H9 (cell line): ENCODE measurements around the gene PDZRN4. TPM values are rescaled to one million over a fixed set of nuclear protein-coding genes. Genes with fewer than 3 reads are reported as not detected.

Experiments used
- DNase-seq: peaks from one replicate; pipeline ENCODE4 v3.0.0-alpha.2; 2017
- H2AFZ ChIP-seq: one replicate; pipeline ENCODE4 v1.6.1; 2013; ENCODE audit warnings: mild to moderate bottlenecking, low read length, control low read depth, moderate library complexity
- H2AK5ac ChIP-seq: 2 replicates; pipeline ENCODE4 v1.6.1; 2013; ENCODE audit warnings: low read length, control low read depth, mixed read lengths; ENCODE audit not compliant: insufficient read length
- H2BK120ac ChIP-seq: one replicate; pipeline ENCODE4 v1.6.1; 2013; ENCODE audit warnings: low read depth, mild to moderate bottlenecking, low read length, control low read depth, inconsistent platforms; ENCODE audit not compliant: poor library complexity, severe bottlenecking
- H2BK12ac ChIP-seq: 2 replicates; pipeline ENCODE4 v1.6.1; 2013; ENCODE audit warnings: low read length, control low read depth, mixed read lengths, low read depth; ENCODE audit not compliant: insufficient read length
- H2BK15ac ChIP-seq: 2 replicates; pipeline ENCODE4 v1.6.1; 2013; ENCODE audit warnings: low read depth, low read length, control low read depth
- H2BK20ac ChIP-seq: one replicate; pipeline ENCODE4 v1.6.1; 2013; ENCODE audit warnings: low read depth, mild to moderate bottlenecking, low read length, control low read depth, inconsistent platforms; ENCODE audit not compliant: poor library complexity, severe bottlenecking
- H2BK5ac ChIP-seq: 2 replicates; pipeline ENCODE4 v1.6.1; 2013; ENCODE audit warnings: low read length, control low read depth, mixed read lengths; ENCODE audit not compliant: insufficient read length
- H3K14ac ChIP-seq: 2 replicates; pipeline ENCODE4 v1.6.1; 2013; ENCODE audit warnings: low read length, control low read depth; ENCODE audit not compliant: insufficient read depth
- H3K18ac ChIP-seq: 2 replicates; pipeline ENCODE4 v1.6.1; 2013; ENCODE audit warnings: low read depth, mild to moderate bottlenecking, mixed read lengths, low read length, control low read depth; ENCODE audit not compliant: insufficient read length
- H3K23ac ChIP-seq: 2 replicates; pipeline ENCODE4 v1.6.1; 2013; ENCODE audit warnings: low read length, control low read depth, mixed read lengths, low read depth; ENCODE audit not compliant: insufficient read length
- H3K23me2 ChIP-seq: 2 replicates; pipeline ENCODE4 v1.6.1; 2013; ENCODE audit warnings: low read depth, mild to moderate bottlenecking, mixed read lengths, low read length, control low read depth; ENCODE audit not compliant: insufficient read length, poor library complexity, severe bottlenecking
- H3K27ac ChIP-seq: 2 replicates; pipeline ENCODE4 v1.5.1; 2013; ENCODE audit warnings: low read length, control low read depth, mixed read lengths, low read depth; ENCODE audit not compliant: insufficient read length
- H3K27me3 ChIP-seq: 2 replicates; pipeline ENCODE4 v1.6.1; 2013; ENCODE audit warnings: low read length, control low read depth, inconsistent platforms; ENCODE audit not compliant: insufficient read depth
- H3K4ac ChIP-seq: 2 replicates; pipeline ENCODE4 v1.6.1; 2013; ENCODE audit warnings: low read depth, mild to moderate bottlenecking, control low read depth, inconsistent platforms, low read length, moderate library complexity
- H3K4me1 ChIP-seq: 2 replicates; pipeline ENCODE4 v1.6.1; 2013; ENCODE audit warnings: low read length, control low read depth, inconsistent platforms; ENCODE audit not compliant: insufficient read depth
- H3K4me2 ChIP-seq: 2 replicates; pipeline ENCODE4 v1.6.1; 2013; ENCODE audit warnings: low read length, control low read depth, mixed read lengths; ENCODE audit not compliant: insufficient read length, insufficient read depth
- H3K56ac ChIP-seq: 2 replicates; pipeline ENCODE4 v1.6.1; 2013; ENCODE audit warnings: low read depth, mild to moderate bottlenecking, mixed read lengths, low read length, control low read depth; ENCODE audit not compliant: insufficient read length
- H3K79me1 ChIP-seq: 2 replicates; pipeline ENCODE4 v1.6.1; 2013; ENCODE audit warnings: low read depth, mild to moderate bottlenecking, moderate library complexity, low read length, control low read depth, inconsistent platforms; ENCODE audit not compliant: insufficient read depth, poor library complexity, severe bottlenecking
- H3K79me2 ChIP-seq: 2 replicates; pipeline ENCODE4 v1.6.1; 2013; ENCODE audit warnings: low read length, control low read depth, inconsistent platforms; ENCODE audit not compliant: insufficient read depth
- H3K9ac ChIP-seq: 2 replicates; pipeline ENCODE4 v1.6.1; 2013; ENCODE audit warnings: low read length, control low read depth, mixed read lengths; ENCODE audit not compliant: insufficient read length; ENCODE audit errors: extremely low read depth
- H3K9me3 ChIP-seq: one replicate; pipeline ENCODE4 v1.6.1; 2013; ENCODE audit warnings: low read depth, low read length, inconsistent platforms; ENCODE audit not compliant: control insufficient read depth
- H3T11ph ChIP-seq: one replicate; pipeline ENCODE4 v1.6.1; 2013; ENCODE audit warnings: mild to moderate bottlenecking, low read length, control low read depth, inconsistent platforms
- H4K20me1 ChIP-seq: one replicate; pipeline ENCODE4 v1.6.1; 2013; ENCODE audit not compliant: control insufficient read depth, insufficient read length, insufficient read depth
- H4K5ac ChIP-seq: 2 replicates; pipeline ENCODE4 v1.6.1; 2013; ENCODE audit warnings: low read depth, mild to moderate bottlenecking, mixed read lengths, low read length, control low read depth; ENCODE audit not compliant: insufficient read length
- H4K8ac ChIP-seq: replicated peaks from 2 replicates; pipeline ENCODE4 v1.6.1; 2013; ENCODE audit warnings: low read length, control low read depth, mixed read lengths, low read depth; ENCODE audit not compliant: insufficient read length
- H4K91ac ChIP-seq: 2 replicates; pipeline ENCODE4 v1.6.1; 2013; ENCODE audit warnings: low read depth, mild to moderate bottlenecking, moderate library complexity, mixed read lengths, low read length, control low read depth; ENCODE audit not compliant: insufficient read length
- H3K27ac Mint-ChIP-seq, 3 experiments: 2 replicates in 2 of 3; 3 replicates in 1 of 3; pipeline ENCODE4 v1.8.0; 2020 to 2021; ENCODE audit warnings: mixed read lengths in 3 of 3, mild to moderate bottlenecking in 1 of 3, moderate library complexity in 1 of 3
- H3K27me3 Mint-ChIP-seq: 2 replicates; pipeline ENCODE4 v1.8.0; 2021; ENCODE audit warnings: low read depth, mild to moderate bottlenecking, moderate library complexity, mixed read lengths
- H3K36me3 Mint-ChIP-seq, 3 experiments: 2 replicates in 2 of 3; 3 replicates in 1 of 3; pipeline ENCODE4 v1.8.0; 2020 to 2021; ENCODE audit warnings: low read depth in 3 of 3, mixed read lengths in 3 of 3; ENCODE audit not compliant: insufficient read depth in 1 of 3
- H3K4me1 Mint-ChIP-seq, 2 experiments: 2 replicates each; pipeline ENCODE4 v1.8.0; 2020; ENCODE audit warnings: mixed read lengths in 2 of 2
- H3K4me3 Mint-ChIP-seq, 2 experiments: 2 replicates in 1 of 2; 3 replicates in 1 of 2; pipeline ENCODE4 v1.8.0; 2020 to 2021; ENCODE audit warnings: mild to moderate bottlenecking in 2 of 2, mixed read lengths in 2 of 2, moderate library complexity in 1 of 2
- H3K9me3 Mint-ChIP-seq, 2 experiments: 2 replicates in 1 of 2; 3 replicates in 1 of 2; pipeline ENCODE4 v1.8.0; 2020; ENCODE audit warnings: mild to moderate bottlenecking in 2 of 2, mixed read lengths in 2 of 2, moderate library complexity in 1 of 2
- WGBS: extraction: QIAGEN DNeasy Blood & Tissue Kit; methylation state at CpG from one replicate; pipeline ENCODE4 v1.1.7; 2013; ENCODE audit warnings: missing lambda C conversion rate, low lambda C conversion rate, mixed read lengths; ENCODE audit not compliant: insufficient read length; ENCODE audit errors: extremely low coverage; 5-methylcytosine and 5-hydroxymethylcytosine counted together
- total RNA-seq: library from RNA; stranded (reverse); gene quantifications from 2 replicates; pipeline ENCODE4 v1.2.1, GENCODE V29; 2021
- TF ChIP-seq, protein P1 (sequence below): fragments of 200-600 bp; sonication (generic); conservative IDR thresholded peaks from 3 replicates; pipeline ENCODE4 v1.8.0; 2021; ENCODE audit warnings: antibody characterized with exemption, mild to moderate bottlenecking

The PDZRN4 gene
- total RNA-seq, 1 experiment from 2014 or later = not detected

DNA sequence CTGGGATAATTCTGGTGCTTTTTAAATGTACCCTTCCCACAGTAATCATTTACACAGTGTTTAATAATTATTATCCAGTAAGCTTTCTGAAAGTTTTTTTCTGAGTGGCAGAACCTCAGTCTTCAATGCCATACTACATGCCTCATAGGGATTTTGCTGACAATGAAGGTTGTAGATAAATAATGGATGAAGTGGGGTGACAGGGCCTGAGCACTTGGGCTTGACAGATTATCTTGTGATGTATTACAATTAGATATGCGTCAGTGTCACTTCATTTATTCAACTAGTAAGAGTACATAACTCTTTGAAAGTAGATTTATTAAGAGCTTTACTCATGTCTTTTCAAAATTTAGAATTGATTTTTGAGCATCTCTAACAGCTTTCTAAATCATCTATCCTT, 176.1 kb downstream of the PDZRN4 start:
- peaks cover 4 to 11% of the 10 kb centered on the region in 2 experiments; a peak in 3 of 4 replicates for H3K4me1 Mint-ChIP-seq
- Histone ChIP-seq H3K56ac (no peak overlapping the region), H3K18ac (no peak overlapping the region), H2BK5ac (no peak overlapping the region), H2AK5ac (no peak overlapping the region), H3K9me3 (no peaks in the 10 kb centered on the region), H4K5ac (no peak overlapping the region), H3K79me1 (no peaks in the 10 kb centered on the region), H2BK20ac (no peak overlapping the region), H3T11ph (no peak overlapping the region), H2AFZ (no peak overlapping the region), H3K27me3 (no peaks in the 10 kb centered on the region), H3K23ac (no peak overlapping the region), H4K20me1 (no peaks in the 10 kb centered on the region), H3K79me2 (no peaks in the 10 kb centered on the region), H3K4me2 (no peak overlapping the region), H3K14ac (no peak overlapping the region), H3K9ac (no peak overlapping the region), H3K27ac (no peak overlapping the region), H4K91ac (no peak overlapping the region), H2BK12ac (no peak overlapping the region), H4K8ac (no peak overlapping the region), H3K4me1 (no peaks in the 10 kb centered on the region), H3K23me2 (no peaks in the 10 kb centered on the region), H2BK120ac (no peak overlapping the region), H2BK15ac (no peak overlapping the region), H3K4ac (no peak overlapping the region)
- H3K4me3 Mint-ChIP-seq = no peak overlapping the region
- H3K27me3 Mint-ChIP-seq = peaks cover 3% of the 10 kb centered on the region
- H3K27ac Mint-ChIP-seq = no peak overlapping the region
- DNase-seq = no peak
- no CpG with 5 or more reads among the region's 1 CpG for WGBS
- TF ChIP-seq, protein P1, sequence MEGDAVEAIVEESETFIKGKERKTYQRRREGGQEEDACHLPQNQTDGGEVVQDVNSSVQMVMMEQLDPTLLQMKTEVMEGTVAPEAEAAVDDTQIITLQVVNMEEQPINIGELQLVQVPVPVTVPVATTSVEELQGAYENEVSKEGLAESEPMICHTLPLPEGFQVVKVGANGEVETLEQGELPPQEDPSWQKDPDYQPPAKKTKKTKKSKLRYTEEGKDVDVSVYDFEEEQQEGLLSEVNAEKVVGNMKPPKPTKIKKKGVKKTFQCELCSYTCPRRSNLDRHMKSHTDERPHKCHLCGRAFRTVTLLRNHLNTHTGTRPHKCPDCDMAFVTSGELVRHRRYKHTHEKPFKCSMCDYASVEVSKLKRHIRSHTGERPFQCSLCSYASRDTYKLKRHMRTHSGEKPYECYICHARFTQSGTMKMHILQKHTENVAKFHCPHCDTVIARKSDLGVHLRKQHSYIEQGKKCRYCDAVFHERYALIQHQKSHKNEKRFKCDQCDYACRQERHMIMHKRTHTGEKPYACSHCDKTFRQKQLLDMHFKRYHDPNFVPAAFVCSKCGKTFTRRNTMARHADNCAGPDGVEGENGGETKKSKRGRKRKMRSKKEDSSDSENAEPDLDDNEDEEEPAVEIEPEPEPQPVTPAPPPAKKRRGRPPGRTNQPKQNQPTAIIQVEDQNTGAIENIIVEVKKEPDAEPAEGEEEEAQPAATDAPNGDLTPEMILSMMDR = no peak
- H3K36me3 Mint-ChIP-seq = peaks cover 0 to 2% (median 0%) of the 10 kb centered on the region in 3 experiments; a peak in 1 of 7 replicates
- no peaks in the 10 kb centered on the region for H3K9me3 Mint-ChIP-seq
